Measurements from ENCODE around the gene FGF21. TPM values are rescaled to one million over a fixed set of nuclear protein-coding genes. Genes with fewer than 3 reads are reported as not detected.
A peak's percentile ranks its signal among the peaks of the same experiment; 100 is the strongest.

FGF21 gene
- total RNA-seq, 2 experiments from 2014 or later, result not detected

GRCh38 chr19:48746738-48747575, 8.4 kb upstream of the FGF21 start, which contains the start of gene IZUMO1:
TSS of gene IZUMO1 (minus strand) at chr19:48746909. CDS start at chr19:48745859, 1,050 bp downstream.
- DNase-seq (peak; percentile 68), ATAC-seq (peak; percentile 72)
- ChIA-PET CTCF (interaction anchor here (1.4 to 1.7 kb wide), 3 partner anchors 8 to 95 kb away, joined by 3 to 5 read pairs (median 4); no protein-coding TSS in a partner anchor), POLR2A (interaction anchor here (0.5 to 0.9 kb wide), 2 partner anchors 30 to 1539 kb away, joined by 3 read pairs; no protein-coding TSS in a partner anchor)
- Mint-ChIP-seq H3K9me3 (ENCODE audit: insufficient read depth) (peaks cover 10% of the 10 kb centered on the region), H3K4me3 (peak within 1 kb of the TSS; percentile 31), H3K27me3 (ENCODE audit: low read depth) (peaks cover 11% of the 10 kb centered on the region), H3K36me3 (ENCODE audit: low read depth) (no peaks in the 10 kb centered on the region), H3K27ac (no peak within 1 kb of the TSS), H3K4me1 (ENCODE audit: low read depth) (peaks cover 14% of the 10 kb centered on the region)

GRCh38 chr19:48749571-48750198, 5.6 kb upstream of the FGF21 start:
- no peak overlapping the region for H3K4me3 Mint-ChIP-seq
- H3K27me3 Mint-ChIP-seq (ENCODE audit: low read depth), result peaks cover 25% of the 10 kb centered on the region
- ChIA-PET CTCF (no interaction called here), POLR2A (no interaction called here)
- DNase-seq, result no peak
- peaks cover 10% of the 10 kb centered on the region for H3K9me3 Mint-ChIP-seq (ENCODE audit: insufficient read depth)
- H3K36me3 Mint-ChIP-seq (ENCODE audit: low read depth), result no peaks in the 10 kb centered on the region
- peaks cover 26% of the 10 kb centered on the region for H3K4me1 Mint-ChIP-seq (ENCODE audit: low read depth)
- no peak overlapping the region for H3K27ac Mint-ChIP-seq
- ATAC-seq, result no peak

- ATAC-seq (no peak), DNase-seq (no peak)
- Mint-ChIP-seq H3K4me3 (no peak overlapping the region), H3K4me1 (ENCODE audit: low read depth) (peaks cover 26% of the 10 kb centered on the region), H3K27me3 (ENCODE audit: low read depth) (peaks cover 28% of the 10 kb centered on the region), H3K36me3 (ENCODE audit: low read depth) (no peaks in the 10 kb centered on the region), H3K27ac (no peak overlapping the region), H3K9me3 (ENCODE audit: insufficient read depth) (peaks cover 10% of the 10 kb centered on the region)
- ChIA-PET POLR2A (no interaction called here), CTCF (no interaction called here)
Measured at GRCh38 chr19:48750351-48750750, 5.0 kb upstream of the FGF21 start.

- DNase-seq (no peak), ATAC-seq (no peak)
- Mint-ChIP-seq H3K4me3 (no peak overlapping the region), H3K27ac (no peak overlapping the region), H3K27me3 (ENCODE audit: low read depth) (peaks cover 27% of the 10 kb centered on the region), H3K4me1 (ENCODE audit: low read depth) (peaks cover 24% of the 10 kb centered on the region), H3K9me3 (ENCODE audit: insufficient read depth) (peaks cover 5% of the 10 kb centered on the region), H3K36me3 (ENCODE audit: low read depth) (no peaks in the 10 kb centered on the region)
- POLR2A ChIA-PET, result no interaction called here
- CTCF ChIA-PET, result no interaction called here
Measured at GRCh38 chr19:48750771-48751504, 4.4 kb upstream of the FGF21 start.

DNA sequence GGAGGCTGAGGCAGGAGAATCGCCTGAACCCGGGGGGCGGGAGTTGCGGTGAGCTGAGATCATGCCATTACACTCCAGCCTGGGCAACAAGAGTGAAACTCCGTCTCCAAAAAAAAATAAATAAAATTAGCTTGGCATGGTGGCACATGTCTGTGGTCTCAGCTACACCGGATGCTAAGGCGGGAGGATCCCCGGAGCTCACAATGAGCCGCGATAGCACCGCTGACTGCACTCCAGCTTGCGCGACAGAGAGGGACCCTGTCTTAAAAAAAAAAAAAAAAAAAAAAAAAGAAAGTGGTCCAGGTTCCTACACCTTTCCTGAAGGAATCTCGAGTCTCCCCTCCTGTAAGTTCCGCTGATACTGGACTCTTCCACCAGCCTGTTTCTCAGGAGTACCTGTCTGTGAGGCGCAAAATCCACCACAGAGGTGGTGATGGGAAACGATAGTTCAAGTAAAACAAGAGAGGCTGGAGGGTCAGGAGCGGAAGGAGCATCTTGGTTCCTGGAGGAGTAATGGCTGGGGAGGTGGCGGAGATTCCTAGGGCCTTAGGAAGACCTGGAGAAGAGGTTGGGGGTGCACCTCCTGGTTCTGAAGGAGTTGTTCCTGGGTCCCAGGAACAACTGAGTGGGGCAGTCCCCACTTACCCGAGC, 3.4 kb upstream of the FGF21 start:
- Mint-ChIP-seq H3K27me3 (ENCODE audit: low read depth) (peaks cover 23% of the 10 kb centered on the region), H3K4me1 (ENCODE audit: low read depth) (peaks cover 19% of the 10 kb centered on the region), H3K9me3 (ENCODE audit: insufficient read depth) (no peaks in the 10 kb centered on the region), H3K4me3 (peak overlapping the region; percentile 66), H3K27ac (no peak overlapping the region), H3K36me3 (ENCODE audit: low read depth) (no peaks in the 10 kb centered on the region)
- ChIA-PET POLR2A (no interaction called here), CTCF (interaction anchor here (0.6 to 1.5 kb wide), 2 partner anchors 38 to 90 kb away, joined by 3 to 5 read pairs; no protein-coding TSS in a partner anchor)
- ATAC-seq, result peak; percentile 9
- DNase-seq, result peak; percentile 52

GRCh38 chr19:48752496-48753365, 2.6 kb upstream of the FGF21 start, which contains the start of gene FUT1:
TSS of gene FUT1 (minus strand) at chr19:48752641. CDS start at chr19:48751281, 1,360 bp downstream.
- Mint-ChIP-seq H3K9me3 (ENCODE audit: insufficient read depth) (no peaks in the 10 kb centered on the region), H3K4me3 (peak within 1 kb of the TSS; percentile 66), H3K36me3 (ENCODE audit: low read depth) (no peaks in the 10 kb centered on the region), H3K4me1 (ENCODE audit: low read depth) (peaks cover 16% of the 10 kb centered on the region), H3K27me3 (ENCODE audit: low read depth) (peaks cover 23% of the 10 kb centered on the region), H3K27ac (no peak within 1 kb of the TSS)
- ChIA-PET POLR2A (no interaction called here), CTCF (interaction anchor here (0.6 to 1.5 kb wide), 2 partner anchors 37 to 89 kb away, joined by 3 to 5 read pairs; no protein-coding TSS in a partner anchor)
- DNase-seq (peak; percentile 49), ATAC-seq (peak; percentile 84)

- POLR2A ChIA-PET, result no interaction called here
Measured at GRCh38 chr19:48755787-48756186, 463 bp downstream of the FGF21 start.

GRCh38 chr19:48756212-48756611, 888 bp downstream of the FGF21 start:
- Mint-ChIP-seq H3K27me3 (ENCODE audit: low read depth) (peaks cover 22% of the 10 kb centered on the region), H3K36me3 (ENCODE audit: low read depth) (no peaks in the 10 kb centered on the region), H3K4me1 (ENCODE audit: low read depth) (peaks cover 26% of the 10 kb centered on the region), H3K9me3 (ENCODE audit: insufficient read depth) (no peaks in the 10 kb centered on the region), H3K4me3 (no peak overlapping the region), H3K27ac (no peak overlapping the region)
- no peak for ATAC-seq
- ChIA-PET POLR2A (no interaction called here), CTCF (interaction anchor here (0.5 kb wide), 1 partner anchor 655 kb away, joined by 3 read pairs; no protein-coding TSS in a partner anchor)
- no peak for DNase-seq

More at GRCh38 chr19:48755787-48756186, 463 bp downstream of the FGF21 start:
- Mint-ChIP-seq H3K4me3 (no peak overlapping the region), H3K9me3 (ENCODE audit: insufficient read depth) (no peaks in the 10 kb centered on the region), H3K36me3 (ENCODE audit: low read depth) (no peaks in the 10 kb centered on the region), H3K27me3 (ENCODE audit: low read depth) (peaks cover 22% of the 10 kb centered on the region), H3K27ac (no peak overlapping the region), H3K4me1 (ENCODE audit: low read depth) (peaks cover 25% of the 10 kb centered on the region)
- DNase-seq (no peak), ATAC-seq (no peak)
- CTCF ChIA-PET, result interaction anchor here (0.5 kb wide), 1 partner anchor 655 kb away, joined by 3 read pairs; no protein-coding TSS in a partner anchor

DNA sequence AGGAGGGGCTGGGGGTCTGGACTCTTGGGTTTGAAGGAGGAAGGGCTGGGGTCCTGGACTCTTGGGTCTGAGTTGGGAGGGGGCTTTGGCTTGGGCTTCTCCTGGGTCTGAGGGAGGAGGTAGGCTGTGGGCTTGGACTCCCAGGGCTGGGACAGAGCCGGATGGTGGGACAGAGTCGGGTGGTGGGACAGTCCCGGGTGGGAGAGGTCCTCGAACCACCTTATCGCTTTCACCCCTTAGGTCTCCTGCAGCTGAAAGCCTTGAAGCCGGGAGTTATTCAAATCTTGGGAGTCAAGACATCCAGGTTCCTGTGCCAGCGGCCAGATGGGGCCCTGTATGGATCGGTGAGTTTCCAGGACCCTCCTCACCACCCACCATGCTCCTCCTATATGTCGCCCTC, 1.4 kb downstream of the FGF21 start:
- H3K9me3 Mint-ChIP-seq (ENCODE audit: insufficient read depth), result no peaks in the 10 kb centered on the region
- H3K27me3 Mint-ChIP-seq (ENCODE audit: low read depth), result peaks cover 24% of the 10 kb centered on the region
- POLR2A ChIA-PET, result no interaction called here
- ATAC-seq (no peak), DNase-seq (no peak)
- H3K4me1 Mint-ChIP-seq (ENCODE audit: low read depth), result peaks cover 24% of the 10 kb centered on the region
- no peak overlapping the region for H3K4me3 Mint-ChIP-seq
- H3K36me3 Mint-ChIP-seq (ENCODE audit: low read depth), result no peaks in the 10 kb centered on the region
- CTCF ChIA-PET, result no interaction called here
- no peak overlapping the region for H3K27ac Mint-ChIP-seq

DNA sequence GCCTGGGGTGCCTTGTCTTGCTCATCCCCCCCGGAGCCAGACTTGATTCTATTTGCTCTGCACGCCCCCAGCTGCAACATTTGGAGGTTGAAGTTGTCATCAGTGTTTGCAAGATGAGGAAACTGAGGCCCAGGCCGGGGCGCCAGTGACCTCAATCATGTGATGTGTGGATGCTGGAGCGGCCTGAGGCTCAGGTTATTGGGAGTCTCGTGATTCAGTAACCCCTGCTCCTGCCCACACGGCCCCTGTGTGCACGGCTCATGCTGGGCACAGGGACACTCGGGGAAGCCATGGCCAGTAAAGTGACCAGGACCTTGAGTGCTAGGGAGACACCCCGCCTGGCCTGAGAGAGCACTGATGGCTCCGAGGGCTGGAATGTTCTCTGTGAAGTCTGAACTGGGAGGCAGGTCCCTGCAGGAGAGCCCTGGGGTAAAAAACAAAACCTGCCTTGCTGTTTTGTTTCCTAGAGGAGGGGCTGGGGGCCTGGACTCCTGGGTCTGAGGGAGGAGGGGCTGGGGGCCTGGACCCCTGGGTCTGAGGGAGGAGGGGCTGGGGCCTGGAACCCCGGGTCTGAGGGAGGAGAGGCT, 1.9 kb downstream of the FGF21 start:
- DNase-seq (no peak), ATAC-seq (no peak)
- POLR2A ChIA-PET, result no interaction called here
- H3K4me3 Mint-ChIP-seq, result no peak overlapping the region
- peaks cover 22% of the 10 kb centered on the region for H3K4me1 Mint-ChIP-seq (ENCODE audit: low read depth)
- peaks cover 22% of the 10 kb centered on the region for H3K27me3 Mint-ChIP-seq (ENCODE audit: low read depth)
- CTCF ChIA-PET, result no interaction called here
- no peaks in the 10 kb centered on the region for H3K9me3 Mint-ChIP-seq (ENCODE audit: insufficient read depth)
- no peak overlapping the region for H3K27ac Mint-ChIP-seq
- H3K36me3 Mint-ChIP-seq (ENCODE audit: low read depth), result no peaks in the 10 kb centered on the region

Data from activated CD8-positive, alpha-beta T cell treated with anti-CD3 and anti-CD28 coated beads, Interleukin-2, amount 10 ng/mL, durations not matched to agents 7 days and 5 days (primary cell).